NOMO-1 treated with DMSO at 0.1 percent for 48 hours (cell line): ENCODE results near the gene DGKQ.
"Not testable (repeated sequence)": the region's sequence is repeated elsewhere in the genome, so short reads cannot be mapped to it uniquely, and the experiment has no call there.

Experiments used
- DNase-seq: peaks from one replicate; lab custom pipeline; 2025; ENCODE audit not compliant: unreplicated experiment; lab: John Stamatoyannopoulos, UW

The DGKQ gene

GRCh38 chr4:952881-953573, 20.3 kb downstream of the DGKQ start:
- DNase-seq: no peak

GRCh38 chr4:951594-952468, 21.5 kb downstream of the DGKQ start:
- DNase-seq: no peak

- DNase-seq: no peak
These were observed 22.2 kb downstream of the DGKQ start for GRCh38 chr4:951186-951585.

GRCh38 chr4:950136-951020, 23.0 kb downstream of the DGKQ start:
- DNase-seq: no peak

- no peak for DNase-seq
These were observed 23.7 kb downstream of the DGKQ start for GRCh38 chr4:949656-950055.

GRCh38 chr4:948936-949300, 24.5 kb downstream of the DGKQ start:
- DNase-seq: no peak

GRCh38 chr4:948101-948935, 25.1 kb downstream of the DGKQ start:
- DNase-seq: no peak

- DNase-seq: no peak
These were observed 25.8 kb downstream of the DGKQ start for GRCh38 chr4:947491-947971.

GRCh38 chr4:946517-947471, 26.6 kb downstream of the DGKQ start:
- no peak for DNase-seq

GRCh38 chr4:946103-946450, 27.3 kb downstream of the DGKQ start:
- no peak for DNase-seq

GRCh38 chr4:945274-946102, 27.9 kb downstream of the DGKQ start:
- no peak for DNase-seq

GRCh38 chr4:939508-939907, 33.9 kb downstream of the DGKQ start:
- DNase-seq: not testable (repeated sequence)

GRCh38 chr4:932713-933070, 40.7 kb downstream of the DGKQ start:
- no peak for DNase-seq

GRCh38 chr4:931960-932712, 41.2 kb downstream of the DGKQ start, which contains the start of the genes GAK and TMEM175:
TSS of gene GAK (minus strand) at chr4:932316. CDS start at chr4:932187, 129 bp downstream.
TSS of gene TMEM175 (plus strand) at chr4:932460. CDS start at chr4:947740, 15,280 bp downstream.
- DNase-seq: peak; percentile 93

- DNase-seq: no peak
These were observed 42.0 kb downstream of the DGKQ start for GRCh38 chr4:931194-931959.

GRCh38 chr4:930827-931193, 42.6 kb downstream of the DGKQ start:
- DNase-seq: no peak

GRCh38 chr4:930028-930551, 43.3 kb downstream of the DGKQ start:
- no peak for DNase-seq
